ENCODE measurements around the gene RRAS2.
"Not testable (repeated sequence)": the region's sequence is repeated elsewhere in the genome, so short reads cannot be mapped to it uniquely, and the experiment has no call there.

DNA sequence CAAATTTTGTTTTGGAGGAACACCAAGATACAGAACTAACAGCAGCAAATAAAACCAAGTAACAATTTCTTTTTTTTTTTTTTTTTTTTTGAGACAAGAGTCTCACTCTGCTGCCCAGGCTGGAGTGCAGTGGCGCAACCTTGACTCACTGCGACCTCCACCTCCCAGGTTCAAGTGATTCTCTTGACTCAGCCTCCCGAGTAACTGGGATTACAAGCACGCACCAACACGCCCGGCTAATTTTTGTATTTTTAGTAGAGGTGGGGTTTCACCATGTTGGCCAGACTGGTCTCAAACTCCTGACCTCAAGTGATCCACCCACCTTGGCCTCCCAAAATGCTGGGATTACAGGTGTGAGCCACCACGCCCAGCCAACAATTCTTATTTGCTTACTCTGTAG is 4.4 kb downstream of the RRAS2 start:
- not testable (repeated sequence) for TF ChIP-seq ZNF274 (IDR thresholded peaks at IDR 0.05; ENCODE audit: low read depth, low read length); YY1 (IDR thresholded peaks at IDR 0.05; ENCODE audit: insufficient read depth, insufficient read length)

Measured in NT2/D1 (cell line).